BE2C (cell line): Measurements from ENCODE around the gene SARNP.

Experiments
- DNase-seq: peaks from one replicate; pipeline ENCODE4 v3.0.0-alpha.2; 2020
- H3K27me3 ChIP-seq: fragments of 250-450 bp; sonication (Bioruptor Pico); 2 replicates; pipeline ENCODE4 v1.5.1; 2020; ENCODE audit warnings: mild to moderate bottlenecking
- H3K36me3 ChIP-seq: fragments of 250-450 bp; sonication (Bioruptor Pico); 2 replicates; pipeline ENCODE4 v1.5.1; 2020; ENCODE audit warnings: mild to moderate bottlenecking
- H3K4me1 ChIP-seq: fragments of 250-450 bp; sonication (Bioruptor Pico); 2 replicates; pipeline ENCODE4 v1.5.1; 2020
- H3K4me3 ChIP-seq: 2 replicates; pipeline ENCODE4 v1.5.1; 2011; ENCODE audit warnings: low read depth, low read length
- H3K9me3 ChIP-seq: fragments of 250-450 bp; sonication (Bioruptor Pico); 2 replicates; pipeline ENCODE4 v1.5.1; 2020
- CTCF ChIP-seq: IDR thresholded peaks from 2 replicates; pipeline ENCODE4 v1.5.1; 2012; ENCODE audit warnings: mild to moderate bottlenecking, low read depth, low read length

SARNP gene

GRCh38 chr12:55712700-55713415, 104.7 kb downstream of the SARNP start:
- Histone ChIP-seq H3K36me3 (no peaks in the 10 kb centered on the region), H3K4me3 (no peak overlapping the region), H3K4me1 (0 out of 2 replicates have a peak, but pooled peaks cover 3% of the 10 kb centered on the region), H3K9me3 (no peaks in the 10 kb centered on the region), H3K27me3 (peaks cover 43% of the 10 kb centered on the region)
- TF ChIP-seq CTCF = no peak
- DNase-seq = no peak

- Histone ChIP-seq H3K4me3 (no peak overlapping the region), H3K27me3 (peaks cover 49% of the 10 kb centered on the region), H3K36me3 (no peaks in the 10 kb centered on the region), H3K9me3 (no peaks in the 10 kb centered on the region), H3K4me1 (0 out of 2 replicates have a peak, but pooled peaks cover 2% of the 10 kb centered on the region)
- no peak for TF ChIP-seq CTCF
- DNase-seq = no peak
These were observed 105.6 kb downstream of the SARNP start for GRCh38 chr12:55711786-55712553.

GRCh38 chr12:55708695-55709233, 108.8 kb downstream of the SARNP start:
- peaks cover 63% of the 10 kb centered on the region for H3K27me3 ChIP-seq
- H3K4me3 ChIP-seq = no peak overlapping the region
- no peaks in the 10 kb centered on the region for H3K9me3 ChIP-seq
- H3K36me3 ChIP-seq = no peaks in the 10 kb centered on the region
- no peaks in the 10 kb centered on the region for H3K4me1 ChIP-seq
- no peak for TF ChIP-seq CTCF
- DNase-seq = no peak

GRCh38 chr12:55707841-55708694, 109.5 kb downstream of the SARNP start, which contains the start of gene ITGA7:
TSS of gene ITGA7 (minus strand) at chr12:55707904. CDS start at chr12:55707682, 222 bp downstream.
- peak within 1 kb of the TSS; percentile 48 for H3K4me3 ChIP-seq
- no peak for TF ChIP-seq CTCF

More at GRCh38 chr12:55707841-55708694, 109.5 kb downstream of the SARNP start, which contains the start of gene ITGA7:
- Histone ChIP-seq H3K4me1 (no peaks in the 10 kb centered on the region), H3K36me3 (no peaks in the 10 kb centered on the region), H3K27me3 (peaks cover 63% of the 10 kb centered on the region), H3K9me3 (no peaks in the 10 kb centered on the region)
- DNase-seq = peak; percentile 78
